ENCODE measurements around the gene TBC1D17. TPM values are rescaled to one million over a fixed set of nuclear protein-coding genes. Genes with fewer than 3 reads are reported as not detected.

The TBC1D17 gene
- total and polyA plus RNA-seq, 12 donors, result 5.8 to 198 (median 51.4) TPM

- TF ChIP-seq CTCF (IDR thresholded peaks at IDR 0.05) (no peak), POLR2A (IDR thresholded peaks at IDR 0.05) (peak in 1 of 2 donors; percentile 25)
- peak; percentile 71 to 88 (median 85) for DNase-seq
- Histone ChIP-seq H3K9me3 (replicated peaks in 1 of 3) (no peaks in the 10 kb centered on the region), H3K4me3 (peak overlapping the region in 1 of 4 donors; percentile 19), H3K27me3 (no peaks in the 10 kb centered on the region), H3K27ac (peak overlapping the region; percentile 69 to 94 (median 81)), H3K36me3 (replicated peaks in 1 of 2) (peaks cover 0 to 74% of the 10 kb centered on the region in 2 donors), H3K4me1 (replicated peaks in 1 of 2) (peaks cover 43 to 84% of the 10 kb centered on the region in 2 donors)
- intact Hi-C loops (cut with DNase I), result no loop called here
- 12 to 37% (median 34%) methylated on average over 4 to 13 of the region's 13 CpGs; no CpG with 5 or more reads in 1 of the 4 donors for WGBS, 4 donors
Observed at GRCh38 chr19:49861107-49861506, 16.4 kb upstream of the TBC1D17 start.

GRCh38 chr19:49861541-49862378 is 15.7 kb upstream of the TBC1D17 start:
- peak overlapping the region in 4 of 5 donors; percentile 78 to 94 (median 82) for H3K27ac ChIP-seq
- WGBS, 4 donors, result 61 to 78% (median 68%) methylated on average over 21 to 60 of the region's 60 CpGs

GRCh38 chr19:49862391-49863253 is 14.9 kb upstream of the TBC1D17 start:
- TF ChIP-seq CTCF (IDR thresholded peaks at IDR 0.05) (peak in 2 of 6 experiments; percentile 17 to 19), POLR2A (IDR thresholded peaks at IDR 0.05) (no peak)
- WGBS, 4 donors, result 61 to 71% (median 68%) methylated on average over 20 to 49 of the region's 49 CpGs
- Histone ChIP-seq H3K4me1 (replicated peaks in 1 of 2) (peaks cover 41 to 79% of the 10 kb centered on the region in 2 donors), H3K36me3 (replicated peaks in 1 of 2) (peaks cover 0 to 59% of the 10 kb centered on the region in 2 donors), H3K27me3 (no peaks in the 10 kb centered on the region), H3K9me3 (replicated peaks in 1 of 3) (no peaks in the 10 kb centered on the region), H3K4me3 (no peak overlapping the region), H3K27ac (peak overlapping the region in 2 of 5 donors; percentile 81 to 94)
- DNase-seq, result peak in 6 of 7 donors; percentile 35 to 63 (median 52)
- intact Hi-C loops (cut with DNase I), result no loop called here

More at GRCh38 chr19:49861541-49862378, 15.7 kb upstream of the TBC1D17 start:
- Histone ChIP-seq H3K36me3 (replicated peaks in 1 of 2) (peaks cover 0 to 68% of the 10 kb centered on the region in 2 donors), H3K9me3 (replicated peaks in 1 of 3) (no peaks in the 10 kb centered on the region), H3K4me3 (no peak overlapping the region), H3K27me3 (no peaks in the 10 kb centered on the region), H3K4me1 (replicated peaks in 1 of 2) (peaks cover 46 to 85% of the 10 kb centered on the region in 2 donors)
- TF ChIP-seq CTCF (IDR thresholded peaks at IDR 0.05) (no peak), POLR2A (IDR thresholded peaks at IDR 0.05) (no peak)
- intact Hi-C loops (cut with DNase I), result no loop called here
- DNase-seq, result peak; percentile 51 to 69 (median 58)

Measured in adrenal gland (tissue), 12 donors.